ENCODE data around the gene SEC24C.
A peak's percentile ranks its signal among the peaks of the same experiment; 100 is the strongest.
"Not testable (repeated sequence)": the region's sequence is repeated elsewhere in the genome, so short reads cannot be mapped to it uniquely, and the experiment has no call there.

Gene SEC24C

DNA sequence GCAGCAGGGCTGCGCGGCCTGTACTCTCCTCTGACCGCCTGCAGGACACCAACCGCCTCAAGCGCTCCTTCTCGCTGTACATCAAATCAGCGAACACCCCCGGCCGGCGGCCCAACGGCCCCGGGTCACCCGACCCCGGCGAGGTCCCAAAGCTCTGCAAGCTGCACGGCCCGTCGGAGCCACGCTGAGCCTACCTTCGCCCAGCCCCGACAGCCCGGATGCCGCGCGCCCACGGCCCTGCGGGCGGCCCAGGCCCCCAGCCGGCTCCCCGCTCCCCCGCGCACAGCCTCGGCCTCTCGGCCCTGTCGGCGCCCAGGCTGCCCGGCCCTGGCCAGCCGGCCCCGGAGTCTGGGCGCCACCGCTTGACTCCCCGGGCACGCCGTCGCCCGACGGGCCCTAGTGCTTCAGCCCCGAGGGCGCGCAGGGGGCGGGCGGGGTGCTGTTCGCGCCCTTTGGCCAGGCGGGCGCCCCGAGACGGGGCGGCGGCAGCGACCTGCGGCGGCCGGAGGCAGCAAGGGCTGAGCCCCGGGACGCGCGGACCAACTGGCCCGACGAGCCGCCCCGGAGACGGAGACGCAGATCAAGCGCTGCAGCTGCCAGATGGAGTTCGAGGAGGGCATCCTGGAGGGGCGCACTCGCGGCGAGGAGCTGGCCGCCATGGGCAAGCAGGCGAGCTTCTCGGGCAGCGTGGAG lies 11.1 kb upstream of the SEC24C start:
- no peak for DNase-seq

DNA sequence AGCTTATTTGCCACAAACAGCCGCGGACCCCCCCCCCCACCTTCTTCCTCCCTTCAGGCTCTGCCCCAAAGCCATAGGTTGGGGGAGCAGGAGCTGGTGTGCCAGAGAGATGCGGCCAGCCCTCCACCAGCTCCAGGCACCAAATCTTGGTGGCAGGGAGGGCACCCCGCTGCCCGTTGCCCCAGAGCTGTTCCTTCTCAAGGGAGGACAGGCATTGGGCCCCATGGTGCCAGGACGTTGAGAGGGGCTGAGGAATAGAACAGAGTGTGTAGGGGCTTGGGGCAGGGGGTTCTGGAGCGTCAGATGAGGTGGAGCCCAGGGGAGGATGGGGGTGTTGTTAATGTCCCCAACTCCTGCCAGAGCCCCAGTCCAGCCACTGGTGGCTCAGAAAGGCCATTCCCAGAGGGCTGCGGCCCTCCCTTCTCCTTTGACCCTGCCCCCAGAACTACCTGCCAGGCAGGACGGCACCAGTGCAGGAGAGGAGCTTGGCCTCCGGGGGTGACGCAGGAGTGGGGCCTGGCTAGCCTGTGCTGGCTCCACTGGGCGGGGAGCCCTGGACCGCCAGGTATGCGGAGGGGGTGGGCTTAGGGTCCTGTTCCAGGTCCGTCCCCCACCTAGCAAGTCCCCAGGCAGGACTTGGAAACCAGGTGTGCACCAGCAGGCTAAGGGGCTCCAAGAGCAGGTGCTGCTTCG lies 10.0 kb upstream of the SEC24C start:
- DNase-seq = no peak

DNA sequence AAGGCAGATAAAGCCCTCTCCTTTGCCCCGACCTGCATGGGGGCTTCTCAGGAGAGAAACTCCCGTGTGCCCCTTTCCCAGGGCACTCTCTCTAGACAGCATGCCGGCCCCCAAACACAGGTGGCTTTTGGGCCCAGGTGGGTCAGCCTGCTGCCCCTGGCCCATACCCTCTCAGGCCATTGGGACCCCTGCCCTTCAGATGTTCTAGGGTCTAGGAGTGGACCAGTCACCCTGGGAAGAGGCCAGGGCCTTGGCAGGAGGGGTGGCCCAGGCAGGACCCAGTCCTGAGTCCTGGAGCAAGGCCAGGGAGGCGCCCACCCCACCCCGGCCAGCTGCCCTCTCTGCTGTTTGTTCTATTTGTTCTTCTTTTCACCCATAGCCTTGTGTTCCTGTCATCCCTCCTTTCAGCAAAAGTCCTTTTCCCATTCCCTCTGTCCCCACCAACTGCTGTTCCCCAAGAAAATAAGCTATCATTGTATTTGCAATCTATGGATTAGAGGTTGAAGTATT lies 9.3 kb upstream of the SEC24C start:
- DNase-seq = no peak

DNA sequence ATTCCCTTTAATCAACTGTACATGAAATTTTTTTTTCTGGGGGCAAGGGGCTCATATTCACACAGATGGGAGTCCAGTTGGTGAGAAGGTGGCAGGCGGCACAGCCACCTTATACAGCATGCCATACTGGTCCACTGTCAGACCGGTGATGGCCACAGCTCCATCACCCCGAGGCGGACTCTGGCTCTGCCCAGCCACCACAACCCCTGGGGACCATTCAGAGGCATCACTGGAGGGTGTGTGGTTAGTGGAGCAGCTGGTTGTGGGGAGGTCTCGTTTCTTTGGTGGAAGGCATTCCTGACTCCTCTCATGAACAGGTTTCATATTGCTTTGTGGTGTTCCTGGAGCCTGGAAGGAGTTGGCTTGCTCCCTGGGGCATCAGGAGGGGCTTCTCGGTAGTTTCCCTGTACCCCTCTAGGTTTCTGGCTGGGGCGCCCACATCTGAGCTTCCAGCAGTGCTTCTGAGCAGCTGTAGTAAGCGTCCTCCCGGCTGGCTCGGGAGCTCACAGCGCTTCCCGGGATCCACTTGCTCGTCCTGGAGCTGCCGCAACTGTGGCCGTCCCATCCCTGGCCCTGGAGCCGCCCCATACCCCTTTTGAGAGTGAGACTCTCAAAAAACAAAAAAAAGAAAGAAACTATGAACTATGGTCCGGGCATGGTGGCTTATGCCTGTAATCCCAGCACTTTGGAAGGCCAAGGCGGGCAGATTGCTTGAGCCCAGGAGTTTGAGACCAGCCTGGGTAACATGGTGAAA lies 3.5 kb upstream of the SEC24C start:
- DNase-seq = not testable (repeated sequence)

DNA sequence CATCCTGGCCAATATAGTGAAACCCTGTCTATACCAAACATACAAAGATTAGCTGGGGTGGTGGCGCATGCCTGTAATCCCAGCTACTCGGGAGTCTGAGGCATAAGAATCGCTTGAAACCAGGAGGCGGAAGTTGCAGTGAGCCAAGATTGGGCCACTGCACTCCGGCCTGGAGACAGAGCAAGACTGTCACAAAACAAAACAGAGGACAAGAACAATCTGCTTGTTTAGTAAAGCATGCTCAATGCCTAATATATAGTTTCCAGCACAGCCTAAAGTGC lies 1.8 kb upstream of the SEC24C start:
- DNase-seq = no peak

DNA sequence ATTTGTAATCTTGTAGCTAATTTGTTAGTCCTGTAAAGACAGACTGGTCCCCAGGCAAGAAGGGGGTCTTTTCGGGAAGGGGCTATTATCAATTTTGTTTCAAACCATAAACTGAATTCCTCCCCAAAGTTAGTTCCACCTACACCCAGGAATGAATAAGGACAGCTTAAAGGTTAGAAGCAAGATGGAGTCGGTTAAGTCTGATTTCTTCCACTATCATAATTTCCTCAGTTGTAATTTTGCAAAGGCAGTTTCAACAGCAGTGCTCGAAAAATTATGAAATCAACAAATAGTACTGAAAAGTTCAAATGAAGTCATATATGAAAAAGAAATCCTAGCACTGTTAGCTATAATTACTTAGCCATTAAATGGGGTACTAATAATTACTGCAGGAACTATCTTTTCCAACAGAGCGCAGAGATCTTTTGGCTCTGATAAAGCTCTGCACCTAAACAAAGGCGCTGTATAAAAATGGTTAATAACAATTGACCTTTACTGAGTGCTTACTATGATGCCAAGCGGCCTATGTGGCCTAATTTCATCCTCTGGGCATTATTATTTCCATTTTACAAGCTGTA lies 756 bp upstream of the SEC24C start:
- DNase-seq = no peak

DNA sequence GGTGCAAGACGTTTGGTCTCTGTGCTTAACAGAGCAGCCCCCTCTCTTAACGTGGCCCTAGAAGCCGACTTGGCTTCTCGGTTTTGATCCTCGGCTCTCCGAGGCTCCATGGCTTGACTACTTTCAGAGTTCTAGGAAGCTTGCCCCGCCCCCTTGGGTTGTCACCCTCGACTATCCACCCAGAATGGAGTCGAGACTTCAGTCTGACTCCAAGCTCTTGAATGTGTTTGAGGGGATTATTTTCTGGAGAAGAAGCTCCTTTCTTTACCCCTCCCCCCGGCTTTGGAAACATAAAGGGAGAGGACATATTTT lies 448 bp downstream of the SEC24C start:
- DNase-seq = peak; percentile 41

DNA sequence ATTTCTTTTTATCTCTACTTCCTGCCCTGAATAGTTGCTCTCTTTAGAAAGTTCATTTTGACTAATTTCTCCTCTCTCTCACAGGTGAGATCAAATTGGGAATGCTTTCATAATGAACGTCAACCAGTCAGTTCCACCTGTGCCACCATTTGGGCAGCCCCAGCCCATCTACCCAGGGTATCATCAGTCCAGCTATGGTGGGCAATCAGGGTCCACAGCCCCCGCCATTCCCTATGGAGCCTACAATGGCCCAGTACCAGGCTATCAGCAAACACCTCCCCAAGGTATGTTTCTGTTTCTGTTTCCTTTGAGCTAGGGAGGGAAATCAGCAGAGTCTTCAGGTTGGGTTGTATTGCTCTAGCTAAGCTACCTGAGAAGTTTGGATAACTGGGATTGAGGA lies 2.5 kb downstream of the SEC24C start:
- DNase-seq = no peak

DNA sequence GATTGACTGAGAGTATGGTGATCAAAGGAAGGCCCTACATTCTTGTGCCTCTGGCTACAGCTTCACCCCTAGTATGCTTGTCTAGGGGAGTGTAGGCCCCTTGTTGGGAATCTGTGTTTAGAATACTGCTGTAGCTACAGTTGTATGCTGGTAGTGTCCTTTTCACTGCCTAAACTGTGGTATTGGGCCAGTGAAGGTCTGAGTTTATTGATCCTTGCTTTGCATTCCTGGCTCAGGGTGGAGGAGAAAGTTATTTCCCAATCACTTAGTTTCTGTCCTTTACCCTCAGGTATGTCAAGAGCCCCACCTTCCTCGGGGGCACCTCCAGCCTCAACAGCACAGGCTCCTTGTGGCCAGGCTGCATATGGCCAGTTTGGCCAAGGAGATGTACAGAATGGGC lies 6.6 kb downstream of the SEC24C start:
- DNase-seq = no peak

DNA sequence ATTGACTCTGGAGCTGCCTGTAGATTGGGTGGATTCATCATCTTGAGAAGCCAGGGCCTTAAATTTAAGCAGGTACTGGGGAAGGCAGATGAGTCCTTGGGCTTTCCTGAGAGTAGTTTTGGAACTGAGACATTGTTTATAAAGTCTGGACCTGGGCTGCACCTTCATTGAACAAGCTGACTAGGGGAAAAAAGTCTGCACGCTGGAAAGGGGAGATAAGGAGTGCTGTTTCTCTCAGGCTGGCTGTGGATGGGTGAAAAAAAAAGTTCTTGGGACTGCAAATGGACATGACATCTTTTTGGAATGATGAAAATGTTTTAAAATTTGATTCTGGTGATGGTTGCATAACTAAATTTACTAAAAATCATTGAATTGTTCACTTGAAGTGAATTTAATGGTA lies 12.0 kb downstream of the SEC24C start:
- DNase-seq = no peak

DNA sequence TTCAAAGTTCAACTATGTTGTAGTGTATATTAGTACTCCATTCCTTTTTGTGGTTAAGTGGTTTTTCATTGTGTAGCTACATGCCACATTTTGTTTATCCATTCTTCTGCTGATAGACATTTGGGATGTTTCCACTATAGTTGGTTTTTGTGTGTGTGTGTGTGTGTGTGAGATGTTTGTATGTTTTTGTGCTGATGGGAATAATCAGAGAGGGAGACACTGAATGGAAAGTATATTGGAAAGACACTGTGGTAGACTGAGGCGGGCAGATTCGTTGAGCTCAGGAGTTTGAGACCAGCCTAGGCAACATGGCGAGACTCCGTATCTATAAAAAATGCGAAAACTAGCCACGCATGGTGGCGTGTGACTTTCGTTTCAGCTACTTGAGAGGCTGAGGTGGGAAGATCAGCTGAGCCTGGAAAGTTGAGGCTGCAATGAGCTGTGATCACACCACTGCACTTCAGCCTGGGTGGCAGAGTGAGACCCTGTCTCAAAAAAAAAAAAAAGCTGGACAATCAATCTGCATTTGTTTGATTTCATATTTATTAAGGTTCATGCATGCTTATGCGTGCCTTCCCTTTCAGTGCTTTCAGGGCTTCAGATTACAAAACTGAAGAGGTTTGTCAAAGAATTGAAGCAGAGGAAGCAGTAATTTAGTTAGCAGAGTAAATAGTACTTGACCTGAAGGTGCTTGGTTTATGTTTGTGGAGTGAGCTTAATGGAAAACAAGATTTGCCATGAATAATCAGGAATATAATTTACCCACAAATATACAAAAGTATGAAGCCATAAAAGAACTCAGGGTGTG lies 14.7 kb downstream of the SEC24C start:
- no peak for DNase-seq

DNA sequence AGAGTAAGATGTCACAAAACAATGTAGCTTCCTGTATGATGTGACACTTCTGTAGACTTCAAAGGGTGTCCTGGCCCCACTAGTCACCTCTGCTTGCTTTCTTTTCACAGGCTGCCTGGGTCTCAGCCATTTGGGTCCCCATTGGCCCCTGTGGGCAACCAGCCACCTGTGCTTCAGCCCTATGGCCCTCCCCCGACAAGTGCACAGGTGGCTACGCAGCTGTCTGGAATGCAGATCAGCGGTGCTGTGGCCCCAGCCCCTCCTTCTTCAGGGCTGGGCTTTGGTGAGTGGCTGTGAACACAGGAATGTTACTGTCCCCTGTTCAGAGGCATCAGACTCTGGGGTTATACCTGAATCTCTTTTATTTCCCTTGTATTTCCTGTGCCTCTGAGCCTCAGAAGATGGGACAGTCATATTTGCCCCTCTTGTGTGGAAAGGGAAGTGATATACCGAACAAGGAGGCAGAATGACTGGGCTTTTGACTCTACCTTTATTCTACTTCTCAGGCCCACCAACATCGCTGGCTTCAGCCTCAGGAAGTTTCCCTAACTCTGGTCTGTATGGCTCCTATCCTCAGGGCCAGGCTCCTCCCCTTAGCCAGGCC lies 15.4 kb downstream of the SEC24C start:
- peak; percentile 19 for DNase-seq

DNA sequence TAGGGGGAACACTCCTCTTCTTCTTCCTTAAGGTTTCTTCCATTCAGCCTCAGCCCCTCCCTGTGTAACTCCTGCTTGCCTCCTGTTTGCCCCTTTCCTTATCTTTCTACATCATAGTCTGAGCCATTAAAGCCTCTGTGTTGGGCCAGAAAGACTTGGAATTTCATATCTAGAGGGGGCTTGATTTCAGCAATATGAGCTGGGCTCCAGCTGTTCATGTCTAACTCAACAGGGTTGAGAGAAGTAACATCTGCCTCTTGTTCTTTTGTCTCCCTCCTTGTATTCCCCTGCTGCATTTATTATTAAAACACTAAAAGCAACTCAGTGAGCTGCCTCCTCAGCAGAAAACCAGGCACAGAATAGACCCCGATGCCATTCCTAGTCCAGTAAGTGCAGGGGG lies 17.6 kb downstream of the SEC24C start:
- DNase-seq = no peak

DNA sequence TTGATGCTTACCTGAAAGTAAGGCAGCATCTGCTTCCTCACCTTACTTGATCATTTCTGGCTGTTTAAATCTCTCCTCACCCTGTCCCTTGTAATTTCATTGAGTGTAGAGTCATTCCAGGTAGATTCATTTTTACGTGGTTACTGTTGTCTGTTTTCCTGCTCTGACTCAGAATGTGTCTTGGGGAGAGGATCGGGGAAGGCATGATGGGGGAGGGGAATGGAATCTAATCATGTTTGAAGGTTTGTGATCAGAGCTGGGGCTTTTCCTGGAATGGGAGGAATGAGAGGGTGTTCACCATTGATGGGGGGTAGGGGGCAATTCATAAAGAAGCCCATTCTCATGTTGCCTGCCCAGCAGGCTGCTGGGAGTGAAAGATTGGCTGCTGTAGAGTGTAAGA lies 18.7 kb downstream of the SEC24C start:
- no peak for DNase-seq

DNA sequence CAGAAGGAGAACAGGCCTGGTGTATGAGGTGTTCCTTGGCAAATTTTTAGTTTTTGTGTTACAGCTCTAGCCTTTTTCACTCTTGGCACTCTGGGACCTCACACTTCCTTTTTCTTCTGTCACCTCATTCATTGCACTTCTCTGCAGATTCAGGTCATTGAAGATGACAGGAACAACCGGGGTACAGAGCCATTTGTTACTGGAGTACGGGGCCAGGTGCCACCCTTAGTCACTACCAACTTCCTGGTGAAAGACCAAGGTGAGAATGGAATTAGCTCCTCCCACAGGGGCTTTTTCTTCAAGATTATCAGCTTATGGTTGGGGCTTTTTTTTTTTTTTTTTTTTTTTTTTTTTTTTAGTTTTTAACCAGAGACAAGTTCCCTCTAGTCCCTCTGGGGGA lies 19.2 kb downstream of the SEC24C start:
- DNase-seq = no peak

DNA sequence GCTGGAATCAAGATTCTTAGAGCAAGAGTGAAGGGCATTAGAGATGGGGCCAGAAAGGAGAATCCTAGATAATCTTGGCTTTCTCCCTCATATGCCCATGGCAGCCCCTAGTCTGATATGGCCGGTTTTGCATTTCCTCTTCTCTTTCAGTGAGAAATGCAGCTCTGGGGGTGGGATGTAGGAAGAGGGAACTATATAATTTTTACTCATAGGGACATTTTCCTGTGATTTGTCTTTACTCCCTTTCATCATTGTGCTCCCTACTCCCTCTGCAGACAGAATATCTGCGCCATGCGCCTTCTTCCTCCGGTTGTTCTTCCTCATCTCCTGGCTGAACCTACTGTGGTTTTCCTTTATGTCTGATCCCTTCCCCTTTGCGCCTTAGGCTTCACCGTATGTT lies 20.9 kb downstream of the SEC24C start:
- no peak for DNase-seq

DNA sequence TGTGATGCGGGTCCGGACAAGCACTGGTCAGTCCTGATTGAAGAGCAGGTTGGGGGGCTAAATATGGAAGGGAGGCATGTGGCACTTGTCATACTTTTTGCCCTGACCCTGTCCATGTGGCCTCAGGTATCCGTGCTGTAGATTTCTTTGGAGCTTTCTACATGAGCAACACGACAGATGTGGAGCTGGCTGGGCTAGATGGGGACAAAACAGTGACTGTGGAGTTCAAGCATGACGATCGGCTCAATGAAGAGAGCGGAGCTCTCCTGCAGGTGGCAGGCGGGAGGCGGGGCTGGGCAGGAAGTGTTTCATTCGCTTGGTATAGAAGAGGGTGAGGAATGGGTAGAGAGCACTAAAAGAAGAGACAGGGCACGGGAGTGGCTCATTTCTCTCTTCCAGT lies 24.7 kb downstream of the SEC24C start:
- no peak for DNase-seq

DNA sequence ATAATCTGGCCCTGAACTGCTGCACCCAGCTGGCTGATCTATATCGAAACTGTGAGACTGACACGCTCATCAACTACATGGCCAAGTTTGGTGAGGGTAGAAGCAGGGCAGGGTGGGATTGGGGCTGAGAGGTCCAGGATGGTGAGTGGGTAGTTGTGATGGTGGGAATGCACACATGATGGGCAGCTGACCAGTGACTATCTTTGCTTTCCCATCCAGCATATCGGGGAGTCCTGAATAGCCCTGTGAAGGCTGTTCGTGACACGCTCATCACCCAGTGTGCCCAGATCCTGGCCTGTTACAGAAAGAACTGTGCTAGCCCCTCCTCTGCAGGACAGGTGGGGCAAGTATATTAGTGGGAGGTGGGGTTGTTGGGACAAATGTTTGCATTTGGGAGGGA lies 25.2 kb downstream of the SEC24C start:
- DNase-seq = no peak

DNA sequence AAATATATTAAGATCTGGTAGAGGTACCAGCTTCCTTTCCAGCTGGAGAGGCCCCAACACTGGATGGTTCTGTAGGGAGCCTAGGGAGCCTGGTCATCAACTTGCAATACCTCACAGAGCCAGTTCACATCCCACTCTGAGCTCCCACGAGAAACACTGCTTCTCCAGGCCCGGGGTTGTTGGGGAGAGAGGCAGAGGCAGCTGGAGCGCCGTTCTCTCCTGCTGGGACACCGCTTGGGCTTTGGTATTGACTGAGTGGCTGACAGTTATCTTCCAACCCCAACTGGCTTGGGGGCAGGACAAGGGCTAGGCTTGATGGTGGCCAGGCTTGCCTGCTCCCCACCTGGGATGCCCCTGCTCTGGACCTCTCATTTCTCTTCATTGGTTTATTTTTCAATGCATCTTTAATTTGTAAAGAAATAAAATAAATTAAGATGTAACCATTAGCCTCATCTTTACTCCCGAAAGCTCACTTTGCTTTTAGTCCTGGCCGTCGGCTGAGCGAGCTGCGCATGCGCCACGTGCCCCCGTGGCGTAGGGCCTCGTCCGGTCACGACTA lies 27.6 kb downstream of the SEC24C start:
- peak; percentile 51 for DNase-seq

DNA sequence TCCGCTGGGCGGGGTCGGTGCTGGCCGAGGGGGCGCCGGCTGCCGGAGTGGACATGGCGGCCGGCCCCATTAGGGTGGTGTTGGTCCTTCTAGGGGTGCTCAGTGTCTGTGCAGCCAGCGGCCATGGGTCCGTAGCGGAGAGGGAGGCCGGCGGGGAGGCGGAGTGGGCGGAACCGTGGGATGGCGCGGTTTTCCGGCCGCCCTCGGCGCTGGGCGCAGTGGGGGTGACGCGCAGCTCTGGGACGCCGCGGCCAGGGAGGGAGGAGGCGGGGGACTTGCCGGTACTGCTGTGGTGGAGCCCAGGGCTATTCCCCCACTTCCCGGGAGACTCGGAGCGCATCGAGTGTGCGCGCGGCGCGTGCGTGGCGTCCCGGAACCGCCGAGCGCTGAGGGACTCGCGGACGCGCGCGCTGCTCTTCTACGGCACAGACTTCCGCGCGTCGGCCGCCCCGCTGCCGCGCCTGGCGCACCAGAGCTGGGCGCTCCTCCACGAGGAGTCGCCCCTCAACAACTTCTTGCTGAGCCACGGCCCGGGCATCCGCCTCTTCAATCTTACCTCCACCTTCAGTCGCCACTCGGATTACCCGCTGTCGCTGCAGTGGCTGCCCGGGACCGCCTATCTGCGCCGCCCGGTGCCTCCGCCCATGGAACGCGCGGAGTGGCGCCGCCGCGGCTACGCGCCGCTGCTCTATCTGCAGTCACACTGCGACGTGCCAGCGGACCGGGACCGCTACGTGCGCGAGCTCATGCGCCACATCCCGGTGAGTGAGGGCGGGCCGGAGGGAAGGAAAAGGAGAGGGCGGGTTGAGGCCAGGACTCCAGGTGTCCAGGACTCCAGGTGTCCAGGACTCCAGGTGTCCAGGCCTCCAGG lies 28.3 kb downstream of the SEC24C start:
- peak; percentile 86 for DNase-seq

DNA sequence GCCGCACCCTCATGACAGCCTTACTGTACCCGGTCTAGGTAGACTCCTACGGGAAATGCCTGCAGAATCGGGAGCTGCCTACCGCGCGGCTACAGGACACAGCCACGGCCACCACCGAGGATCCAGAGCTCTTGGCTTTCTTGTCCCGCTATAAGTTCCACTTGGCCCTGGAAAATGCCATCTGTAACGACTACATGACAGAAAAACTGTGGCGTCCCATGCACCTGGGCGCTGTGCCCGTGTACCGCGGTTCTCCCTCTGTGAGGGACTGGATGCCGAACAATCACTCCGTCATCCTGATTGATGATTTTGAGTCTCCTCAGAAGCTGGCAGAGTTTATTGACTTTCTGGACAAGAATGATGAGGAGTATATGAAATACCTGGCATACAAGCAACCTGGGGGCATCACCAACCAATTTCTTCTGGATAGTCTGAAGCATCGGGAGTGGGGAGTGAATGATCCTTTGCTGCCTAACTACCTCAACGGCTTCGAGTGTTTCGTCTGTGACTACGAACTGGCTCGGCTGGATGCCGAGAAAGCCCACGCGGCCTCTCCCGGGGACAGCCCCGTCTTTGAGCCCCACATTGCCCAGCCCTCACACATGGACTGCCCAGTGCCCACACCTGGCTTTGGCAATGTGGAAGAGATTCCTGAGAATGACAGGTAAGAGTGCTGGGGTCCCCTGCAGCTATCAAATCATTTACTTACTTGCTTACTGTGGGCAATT lies 29.1 kb downstream of the SEC24C start:
- peak; percentile 72 for DNase-seq
